GM23338 (cell line): ENCODE measurements around the gene XXYLT1. TPM values are rescaled to one million over a fixed set of nuclear protein-coding genes. Genes with fewer than 3 reads are reported as not detected.

Experiments
- ATAC-seq: fragments of 200-7000 bp; cut with Tn5 transposase; 3 replicates; pipeline ENCODE4 v1.9.1; 2020
- DNase-seq: peaks from one replicate; pipeline ENCODE4 v3.0.0-alpha.2; 2015; ENCODE audit warnings: low spot score
- H2AFZ ChIP-seq: fragments of 200-600 bp; sonication (generic); 2 replicates; pipeline ENCODE4 v1.8.0; 2016; ENCODE audit warnings: antibody characterized with exemption, mild to moderate bottlenecking, moderate library complexity
- H3F3A ChIP-seq: fragments of 200-600 bp; sonication (generic); replicated peaks from 2 replicates; pipeline ENCODE4 v1.8.0; 2017; ENCODE audit warnings: antibody characterized with exemption, mixed run types, low read depth
- H3K27ac ChIP-seq: fragments of 200-600 bp; sonication (generic); 2 replicates; pipeline ENCODE4 v1.6.1; 2016; ENCODE audit warnings: low read depth
- H3K27me3 ChIP-seq: fragments of 200-600 bp; sonication (generic); 2 replicates; pipeline ENCODE4 v1.8.0; 2016; ENCODE audit warnings: mild to moderate bottlenecking, mixed run types, moderate library complexity; ENCODE audit not compliant: insufficient read depth
- H3K36me3 ChIP-seq: fragments of 200-600 bp; sonication (generic); 2 replicates; pipeline ENCODE4 v1.8.0; 2016; ENCODE audit warnings: mild to moderate bottlenecking; ENCODE audit not compliant: insufficient read depth
- H3K4me1 ChIP-seq: fragments of 200-600 bp; sonication (generic); 2 replicates; pipeline ENCODE4 v1.8.0; 2016; ENCODE audit warnings: mild to moderate bottlenecking, moderate library complexity; ENCODE audit not compliant: insufficient read depth
- H3K4me2 ChIP-seq: fragments of 200-600 bp; sonication (generic); 2 replicates; pipeline ENCODE4 v1.7.1; 2017; ENCODE audit warnings: mixed run types
- H3K4me3 ChIP-seq: fragments of 200-600 bp; sonication (generic); 2 replicates; pipeline ENCODE4 v1.6.1; 2016; ENCODE audit warnings: mixed run types
- H3K79me2 ChIP-seq: fragments of 200-600 bp; sonication (generic); replicated peaks from 2 replicates; pipeline ENCODE4 v1.8.0; 2017; ENCODE audit warnings: mild to moderate bottlenecking; ENCODE audit not compliant: insufficient read depth
- H3K9me2 ChIP-seq: fragments of 200-600 bp; sonication (generic); 2 replicates; pipeline ENCODE4 v1.8.0; 2017; ENCODE audit not compliant: insufficient read depth
- H4K20me1 ChIP-seq: fragments of 200-600 bp; sonication (generic); replicated peaks from 2 replicates; pipeline ENCODE4 v1.8.0; 2017; ENCODE audit warnings: mild to moderate bottlenecking; ENCODE audit not compliant: insufficient read depth
- H3K27ac Mint-ChIP-seq: 2 replicates; pipeline ENCODE4 v1.8.0; 2020; ENCODE audit warnings: inconsistent platforms, mild to moderate bottlenecking, moderate library complexity, mixed read lengths
- H3K27me3 Mint-ChIP-seq: 3 replicates; pipeline ENCODE4 v1.8.0; 2022; ENCODE audit warnings: low read depth, mild to moderate bottlenecking, moderate library complexity, mixed read lengths, inconsistent platforms; ENCODE audit not compliant: insufficient read depth, poor library complexity
- H3K36me3 Mint-ChIP-seq: 3 replicates; pipeline ENCODE4 v1.8.0; 2021; ENCODE audit warnings: low read depth, mild to moderate bottlenecking, inconsistent platforms, moderate library complexity, mixed read lengths
- H3K4me1 Mint-ChIP-seq: 3 replicates; pipeline ENCODE4 v1.8.0; 2020; ENCODE audit warnings: mild to moderate bottlenecking, inconsistent platforms, mixed read lengths
- H3K4me3 Mint-ChIP-seq: 3 replicates; pipeline ENCODE4 v1.8.0; 2021; ENCODE audit warnings: moderate library complexity, mild to moderate bottlenecking, inconsistent platforms, mixed read lengths
- H3K9me3 Mint-ChIP-seq: 3 replicates; pipeline ENCODE4 v1.8.0; 2020; ENCODE audit warnings: moderate library complexity, mild to moderate bottlenecking, inconsistent platforms, mixed read lengths
- CREB1 ChIP-seq: fragments of 250-450 bp; sonication (Bioruptor Pico); IDR thresholded peaks from 2 replicates; pipeline ENCODE4 v1.5.0; 2020; ENCODE audit warnings: low read depth, mild to moderate bottlenecking, moderate library complexity
- CTCF ChIP-seq, 2 experiments: fragments of 200-600 bp in 1 of 2; sonication (generic) in 1 of 2; conservative IDR thresholded peaks; 2 replicates each; pipeline versions ENCODE4 v1.5.1 to v1.6.1; 2016 to 2017; ENCODE audit warnings: antibody characterized with exemption in 2 of 2, low read depth in 2 of 2, mild to moderate bottlenecking in 2 of 2, moderate library complexity in 1 of 2
- ETS1 ChIP-seq: IDR thresholded peaks from 2 replicates; pipeline ENCODE4 v1.6.1; 2016; ENCODE audit warnings: antibody characterized with exemption
- EZH2 ChIP-seq: fragments of 200-600 bp; sonication (generic); IDR thresholded peaks from one replicate; pipeline ENCODE4 v1.8.0; 2017; ENCODE audit warnings: antibody characterized with exemption, mild to moderate bottlenecking, low read depth; ENCODE audit not compliant: unreplicated experiment
- EZH2phosphoT487 ChIP-seq: fragments of 200-600 bp; sonication (generic); IDR thresholded peaks from one replicate; pipeline ENCODE4 v1.8.1; 2018; ENCODE audit warnings: antibody characterized with exemption; ENCODE audit not compliant: unreplicated experiment
- JUNB ChIP-seq: IDR thresholded peaks from one replicate; pipeline ENCODE4 v1.6.1; 2016; ENCODE audit warnings: antibody characterized with exemption; ENCODE audit not compliant: unreplicated experiment
- NANOG ChIP-seq: IDR thresholded peaks from 2 replicates; pipeline ENCODE4 v1.6.1; 2016; ENCODE audit warnings: antibody characterized with exemption, borderline replicate concordance
- POLR2AphosphoS5 ChIP-seq: IDR thresholded peaks from 2 replicates; pipeline ENCODE4 v1.6.1; 2016; ENCODE audit warnings: antibody characterized with exemption, low read depth
- REST ChIP-seq: IDR thresholded peaks from one replicate; pipeline ENCODE4 v1.6.1; 2018; ENCODE audit warnings: antibody characterized with exemption; ENCODE audit not compliant: unreplicated experiment
- STAT1 ChIP-seq: IDR thresholded peaks from one replicate; pipeline ENCODE4 v1.6.1; 2016; ENCODE audit warnings: antibody characterized with exemption; ENCODE audit not compliant: unreplicated experiment
- ZNF114 ChIP-seq: fragments of 250-450 bp; sonication (Bioruptor Pico); IDR thresholded peaks from 2 replicates; pipeline ENCODE4 v1.5.0; 2020; ENCODE audit warnings: mild to moderate bottlenecking, moderate library complexity
- ZNF331 ChIP-seq: fragments of 250-450 bp; sonication (Bioruptor Pico); IDR thresholded peaks from 2 replicates; pipeline ENCODE4 v1.5.0; 2020; ENCODE audit warnings: low read depth, mild to moderate bottlenecking, moderate library complexity
- ZNF462 ChIP-seq: fragments of 250-450 bp; sonication (Bioruptor Pico); IDR thresholded peaks from 2 replicates; pipeline ENCODE4 v1.5.0; 2020; ENCODE audit warnings: mild to moderate bottlenecking, moderate library complexity
- polyA plus RNA-seq: library from polyadenylated mRNA; unstranded; fragments of >200 nt; fragmentation: Nextera tagmentation; extraction: Ambion mirVana; gene quantifications from 2 replicates; pipeline ENCODE4 v1.2.1, GENCODE V29; 2016
- total RNA-seq: library from RNA; depleted of rRNA; stranded (reverse); fragments of >200 nt; shearing (Covaris generic); gene quantifications from 2 replicates; pipeline ENCODE4 v1.2.3, GENCODE V29; 2014

The XXYLT1 gene
- total and polyA plus RNA-seq, 2 experiments from 2014 or later, result 13.5 to 34.8 TPM

GRCh38 chr3:195044411-195044810 is 226.5 kb downstream of the XXYLT1 start:
- H3K36me3 ChIP-seq, result no peaks in the 10 kb centered on the region
- Mint-ChIP-seq H3K9me3 (no peaks in the 10 kb centered on the region), H3K4me3 (no peak overlapping the region), H3K4me1 (peaks cover 37% of the 10 kb centered on the region), H3K36me3 (no peaks in the 10 kb centered on the region), H3K27me3 (peaks cover 9% of the 10 kb centered on the region), H3K27ac (no peak overlapping the region)
- TF ChIP-seq ZNF114 (CRISPR knock-in tag) (no peak), CTCF (conservative IDR thresholded peaks at IDR 0.05; ENCODE audit: low read depth in 2 of 2) (no peak), ZNF331 (no peak), CREB1 (CRISPR knock-in tag) (no peak), STAT1 (no peak), POLR2AphosphoS5 (no peak), JUNB (no peak), EZH2phosphoT487 (no peak), NANOG (no peak), EZH2 (no peak), ZNF462 (CRISPR knock-in tag) (no peak), ETS1 (no peak), REST (no peak)
- H2AFZ ChIP-seq, result no peak overlapping the region
- no peaks in the 10 kb centered on the region for H4K20me1 ChIP-seq
- ATAC-seq, result no peak
- no peak overlapping the region for H3K27ac ChIP-seq
- no peaks in the 10 kb centered on the region for H3K79me2 ChIP-seq
- no peak overlapping the region for H3K4me3 ChIP-seq
- no peaks in the 10 kb centered on the region for H3K9me2 ChIP-seq
- DNase-seq, result no peak
- peaks cover 6% of the 10 kb centered on the region for H3K4me1 ChIP-seq
- H3K4me2 ChIP-seq, result no peak overlapping the region
- no peaks in the 10 kb centered on the region for H3F3A ChIP-seq
- no peaks in the 10 kb centered on the region for H3K27me3 ChIP-seq
